PFSK-1 (cell line): ENCODE data around the gene WDR45B.

ENCODE experiments used
- FOXP2 ChIP-seq: optimal IDR thresholded peaks from 2 replicates; pipeline ENCODE3; 2011; ENCODE audit warnings: borderline replicate concordance, control low read depth, inconsistent platforms; ENCODE audit not compliant: insufficient read depth; ENCODE audit errors: extremely low read length, extremely low read depth
- POLR2AphosphoS5 ChIP-seq: IDR thresholded peaks from 2 replicates; pipeline ENCODE4 v1.6.1; 2012; ENCODE audit warnings: low read depth, mild to moderate bottlenecking, control low read depth, low read length, moderate library complexity
- TAF1 ChIP-seq: IDR thresholded peaks from 2 replicates; pipeline ENCODE4 v1.6.1; 2012; ENCODE audit warnings: low read length, control low read depth, borderline replicate concordance; ENCODE audit not compliant: insufficient read depth
- TF ChIP-seq, protein P1 (sequence below), 2 experiments: IDR thresholded peaks; 2 replicates each; pipeline versions ENCODE4 v1.6.1 to v1.8.0; 2011 to 2012; ENCODE audit warnings: low read depth in 2 of 2, low read length in 2 of 2, control low read depth in 1 of 2, inconsistent platforms in 1 of 2, mild to moderate bottlenecking in 1 of 2, moderate library complexity in 1 of 2; ENCODE audit not compliant: insufficient read depth in 1 of 2

- TF ChIP-seq, protein P1, sequence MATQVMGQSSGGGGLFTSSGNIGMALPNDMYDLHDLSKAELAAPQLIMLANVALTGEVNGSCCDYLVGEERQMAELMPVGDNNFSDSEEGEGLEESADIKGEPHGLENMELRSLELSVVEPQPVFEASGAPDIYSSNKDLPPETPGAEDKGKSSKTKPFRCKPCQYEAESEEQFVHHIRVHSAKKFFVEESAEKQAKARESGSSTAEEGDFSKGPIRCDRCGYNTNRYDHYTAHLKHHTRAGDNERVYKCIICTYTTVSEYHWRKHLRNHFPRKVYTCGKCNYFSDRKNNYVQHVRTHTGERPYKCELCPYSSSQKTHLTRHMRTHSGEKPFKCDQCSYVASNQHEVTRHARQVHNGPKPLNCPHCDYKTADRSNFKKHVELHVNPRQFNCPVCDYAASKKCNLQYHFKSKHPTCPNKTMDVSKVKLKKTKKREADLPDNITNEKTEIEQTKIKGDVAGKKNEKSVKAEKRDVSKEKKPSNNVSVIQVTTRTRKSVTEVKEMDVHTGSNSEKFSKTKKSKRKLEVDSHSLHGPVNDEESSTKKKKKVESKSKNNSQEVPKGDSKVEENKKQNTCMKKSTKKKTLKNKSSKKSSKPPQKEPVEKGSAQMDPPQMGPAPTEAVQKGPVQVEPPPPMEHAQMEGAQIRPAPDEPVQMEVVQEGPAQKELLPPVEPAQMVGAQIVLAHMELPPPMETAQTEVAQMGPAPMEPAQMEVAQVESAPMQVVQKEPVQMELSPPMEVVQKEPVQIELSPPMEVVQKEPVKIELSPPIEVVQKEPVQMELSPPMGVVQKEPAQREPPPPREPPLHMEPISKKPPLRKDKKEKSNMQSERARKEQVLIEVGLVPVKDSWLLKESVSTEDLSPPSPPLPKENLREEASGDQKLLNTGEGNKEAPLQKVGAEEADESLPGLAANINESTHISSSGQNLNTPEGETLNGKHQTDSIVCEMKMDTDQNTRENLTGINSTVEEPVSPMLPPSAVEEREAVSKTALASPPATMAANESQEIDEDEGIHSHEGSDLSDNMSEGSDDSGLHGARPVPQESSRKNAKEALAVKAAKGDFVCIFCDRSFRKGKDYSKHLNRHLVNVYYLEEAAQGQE (IDR thresholded peaks at IDR 0.05; ENCODE audit: insufficient read depth in 1 of 2, low read depth in 2 of 2, low read length in 2 of 2) = no peak
- TF ChIP-seq TAF1 (no peak), POLR2AphosphoS5 (no peak), FOXP2 (no peak)
These were observed 82.7 kb downstream of the WDR45B start for GRCh38 chr17:82565551-82565950.
